GM12878 (cell line): ENCODE data around the gene SSBP4. TPM values are rescaled to one million over a fixed set of nuclear protein-coding genes. Genes with fewer than 3 reads are reported as not detected.

Source experiments
- ATAC-seq: fragments of 200-7000 bp; cut with Tn5 transposase; 3 replicates; pipeline ENCODE4 v1.9.1; 2020; ENCODE audit warnings: mild to moderate bottlenecking, moderate library complexity
- BruUV-seq: library from RNA; stranded (reverse); fragments of 400-500 nt; replicated peaks from 2 replicates; lab custom pipeline; 2021; lab: Mats Ljungman, UMichigan
- CTCF ChIA-PET: fragments of 300-600 bp; sonication (Branson Sonifier 250); formaldehyde crosslinking; extraction: SDS; loops from one replicate; lab custom pipeline; 2021; ENCODE audit warnings: inconsistent platforms; lab: Yijun Ruan, JAX
- POLR2A ChIA-PET: fragments of 350-600 bp; formaldehyde crosslinking; extraction: SDS; loops from one replicate; lab custom pipeline; 2021; ENCODE audit warnings: inconsistent platforms; lab: Charles Lee
- RAD21 ChIA-PET: fragments of 300-600 bp; sonication (Branson Sonifier 250); formaldehyde crosslinking; loops from one replicate; lab custom pipeline; 2023; ENCODE audit warnings: antibody characterized with exemption; ENCODE audit not compliant: unreplicated experiment; lab: Charles Lee
- SMC1A ChIA-PET: fragments of 300-600 bp; sonication (Branson Sonifier 250); formaldehyde crosslinking; loops from one replicate; lab custom pipeline; 2023; ENCODE audit not compliant: unreplicated experiment, uncharacterized antibody; lab: Charles Lee
- DNase-seq: peaks from one replicate; pipeline ENCODE4 v3.0.0-alpha.2; 2011; ENCODE audit warnings: low read depth, low spot score
- FAIRE-seq: peaks from 3 replicates; lab custom pipeline; 2011; peaks lifted over from hg19 to GRCh38; lab: Jason Lieb, UNC
- H2AFZ ChIP-seq: 2 replicates; pipeline ENCODE4 v1.6.0; 2011; ENCODE audit warnings: low read depth, low read length, control low read depth; ENCODE audit not compliant: control insufficient read depth
- H3K27ac ChIP-seq: 2 replicates; pipeline ENCODE4 v1.5.1; 2011; ENCODE audit warnings: control low read depth; ENCODE audit not compliant: control insufficient read depth, insufficient read depth
- H3K27me3 ChIP-seq, 2 experiments: replicated peaks in 1 of 2; 2 replicates each; pipeline versions ENCODE4 v1.6.0 to v1.6.1; 2011; ENCODE audit warnings: low read length in 1 of 2; ENCODE audit not compliant: control insufficient read depth in 2 of 2, insufficient read depth in 2 of 2
- H3K36me3 ChIP-seq, 2 experiments: 2 replicates each; pipeline ENCODE4 v1.5.1; 2011; ENCODE audit warnings: low read length in 1 of 2; ENCODE audit not compliant: control insufficient read depth in 2 of 2, insufficient read depth in 2 of 2
- H3K4me1 ChIP-seq: 2 replicates; pipeline ENCODE4 v1.6.1; 2011; ENCODE audit warnings: mild to moderate bottlenecking, low read length, moderate library complexity, mixed read lengths; ENCODE audit not compliant: control insufficient read depth, insufficient read depth
- H3K4me2 ChIP-seq: 2 replicates; pipeline ENCODE4 v1.6.0; 2011; ENCODE audit warnings: control low read depth; ENCODE audit not compliant: control insufficient read depth, insufficient read depth
- H3K4me3 ChIP-seq: fragments of 200-600 bp; sonication (generic); 2 replicates; pipeline ENCODE4 v1.5.1; 2016
- H3K79me2 ChIP-seq: 2 replicates; pipeline ENCODE4 v1.6.0; 2011; ENCODE audit warnings: low read length; ENCODE audit not compliant: control insufficient read depth, insufficient read depth
- H3K9ac ChIP-seq: 2 replicates; pipeline ENCODE4 v1.8.0; 2011; ENCODE audit warnings: low read length, control low read depth, mixed read lengths; ENCODE audit not compliant: control insufficient read depth, insufficient read depth
- H3K9me3 ChIP-seq: replicated peaks from 3 replicates; pipeline ENCODE4 v1.5.1; 2011; ENCODE audit warnings: mild to moderate bottlenecking, low read length; ENCODE audit not compliant: control insufficient read depth, insufficient read depth
- H4K20me1 ChIP-seq: 2 replicates; pipeline ENCODE4 v1.6.0; 2011; ENCODE audit not compliant: control insufficient read depth, insufficient read depth
- ATF7 ChIP-seq: fragments of 450-650 bp; IDR thresholded peaks from 2 replicates; pipeline ENCODE4 v1.6.1; 2016; ENCODE audit warnings: low read depth, mild to moderate bottlenecking
- BACH1 ChIP-seq: fragments of 450-650 bp; IDR thresholded peaks from 2 replicates; pipeline ENCODE4 v1.6.1; 2017; ENCODE audit warnings: mild to moderate bottlenecking, borderline replicate concordance
- CBFB ChIP-seq: IDR thresholded peaks from 2 replicates; pipeline ENCODE4 v1.6.1; 2016; ENCODE audit warnings: antibody characterized with exemption, low read depth
- CREB1 ChIP-seq: IDR thresholded peaks from 2 replicates; pipeline ENCODE4 v1.6.1; 2012; ENCODE audit warnings: low read depth, mild to moderate bottlenecking, inconsistent platforms
- CREM ChIP-seq: IDR thresholded peaks from 2 replicates; pipeline ENCODE4 v1.6.1; 2014; ENCODE audit warnings: antibody characterized with exemption, low read depth
- EP300 ChIP-seq, 2 experiments: fragments of 150-350 bp in 1 of 2; IDR thresholded peaks; 2 replicates each; pipeline ENCODE4 v1.6.1; 2011 to 2012; ENCODE audit warnings: low read depth in 2 of 2, low read length in 2 of 2, borderline replicate concordance in 1 of 2, improper control_type of control experiment in 1 of 2, inconsistent platforms in 1 of 2; ENCODE audit not compliant: control insufficient read depth in 1 of 2
- HDAC2 ChIP-seq: fragments of 200-600 bp; sonication (generic); IDR thresholded peaks from 2 replicates; pipeline ENCODE4 v1.6.1; 2017
- IKZF1 ChIP-seq: fragments of 450-650 bp; conservative IDR thresholded peaks from 2 replicates; pipeline ENCODE4 v1.6.1; 2017; ENCODE audit warnings: antibody characterized with exemption, mild to moderate bottlenecking
- MEF2B ChIP-seq: fragments of 450-650 bp; IDR thresholded peaks from 2 replicates; pipeline ENCODE4 v1.6.1; 2018; ENCODE audit warnings: mild to moderate bottlenecking, moderate library complexity; ENCODE audit not compliant: partially characterized antibody, poor library complexity, severe bottlenecking
- MXI1 ChIP-seq: fragments of 150-350 bp; IDR thresholded peaks from 2 replicates; pipeline ENCODE4 v1.6.1; 2011; ENCODE audit warnings: low read depth, mild to moderate bottlenecking, inconsistent platforms, low read length, improper control_type of control experiment
- NFIC ChIP-seq: IDR thresholded peaks from 2 replicates; pipeline ENCODE4 v1.6.1; 2012; ENCODE audit warnings: low read depth, mild to moderate bottlenecking, inconsistent platforms, low read length, moderate library complexity
- PAX5 ChIP-seq: IDR thresholded peaks from 2 replicates; pipeline ENCODE4 v1.6.1; 2011; ENCODE audit warnings: low read depth, low read length, borderline replicate concordance
- RUNX3 ChIP-seq: IDR thresholded peaks from 2 replicates; pipeline ENCODE4 v1.6.1; 2012; ENCODE audit warnings: low read length, inconsistent platforms
- SMAD5 ChIP-seq: IDR thresholded peaks from 2 replicates; pipeline ENCODE4 v1.6.1; 2016; ENCODE audit warnings: antibody characterized with exemption, low read depth
- TCF3 ChIP-seq: IDR thresholded peaks from 2 replicates; pipeline ENCODE4 v1.6.1; 2012; ENCODE audit warnings: low read depth, mild to moderate bottlenecking, low read length, borderline replicate concordance; ENCODE audit not compliant: insufficient read depth
- WGBS: methylation state at CpG from one replicate; pipeline ENCODE4 v1.1.6; 2016; ENCODE audit warnings: low lambda C conversion rate; ENCODE audit not compliant: insufficient replicate concordance, insufficient coverage; ENCODE audit errors: missing lambda C conversion rate; 5-methylcytosine and 5-hydroxymethylcytosine counted together
- in situ Hi-C: fragments of 300-500 bp; cut with MboI; formaldehyde crosslinking; loops from 9 replicates; pipeline ENCODE4 v1.14.3; 2018; ENCODE audit warnings: mixed read lengths
- intact Hi-C: fragments of 100-400 bp; cut with micrococcal nuclease; formaldehyde crosslinking; loops from one replicate; pipeline ENCODE4 v1.14.2; 2022; ENCODE audit not compliant: unreplicated experiment
- polyA plus RNA-seq, 11 experiments: library from polyadenylated mRNA; depleted of rRNA in 4 of 11; unstranded in 6 of 11; stranded (reverse) in 5 of 11; fragments of >200 nt; fragmentation: Nextera tagmentation in 4 of 11; fragmentation: Illumina TruSeq in 1 of 11; extraction: Ambion mirVana in 4 of 11; extraction: Trizol in 1 of 11; gene quantifications; 1 replicate in 1 of 11; 2 replicates in 10 of 11; pipeline versions ENCODE4 v1.2.1 to v1.2.3, GENCODE V29; 2011 to 2016; ENCODE audit warnings: inconsistent platforms in 2 of 11, missing spikeins in 2 of 11, low read depth in 1 of 11
- total RNA-seq, 4 experiments: library from RNA; depleted of rRNA in 3 of 4; stranded (reverse); fragments of >200 nt in 3 of 4; fragmentation: Illumina TruSeq in 1 of 4; extraction: Trizol in 1 of 4; gene quantifications; 2 replicates each; pipeline versions ENCODE4 v1.2.1 to v1.2.3, GENCODE V29; 2013 to 2021
- TF ChIP-seq, protein P1 (sequence below), 3 experiments: IDR thresholded peaks in 2 of 3; conservative IDR thresholded peaks in 1 of 3; 2 replicates each; pipeline ENCODE4 v1.5.1; 2011; ENCODE audit warnings: low read depth in 3 of 3, low read length in 3 of 3, mild to moderate bottlenecking in 3 of 3, control low read depth in 2 of 3, moderate library complexity in 2 of 3, inconsistent platforms in 1 of 3, mixed read lengths in 1 of 3; ENCODE audit not compliant: control insufficient read depth in 2 of 3, insufficient read depth in 1 of 3; ENCODE audit errors: extremely low read depth in 1 of 3
- TF ChIP-seq, protein P2 (sequence below): fragments of 450-650 bp; IDR thresholded peaks from 2 replicates; pipeline ENCODE4 v1.6.1; 2017; ENCODE audit warnings: low read depth, mild to moderate bottlenecking, moderate library complexity
- TF ChIP-seq, protein P3 (sequence below): fragments of 450-650 bp; IDR thresholded peaks from 2 replicates; pipeline ENCODE4 v1.6.1; 2018; ENCODE audit warnings: borderline replicate concordance, mild to moderate bottlenecking; ENCODE audit not compliant: partially characterized antibody

SSBP4 gene
- total and polyA plus RNA-seq, 10 of the 15 experiments (the other 5 are each of a cell fraction or from before 2014, with no cell fraction given) = 0.37 to 150 (median 38.9) TPM

DNA sequence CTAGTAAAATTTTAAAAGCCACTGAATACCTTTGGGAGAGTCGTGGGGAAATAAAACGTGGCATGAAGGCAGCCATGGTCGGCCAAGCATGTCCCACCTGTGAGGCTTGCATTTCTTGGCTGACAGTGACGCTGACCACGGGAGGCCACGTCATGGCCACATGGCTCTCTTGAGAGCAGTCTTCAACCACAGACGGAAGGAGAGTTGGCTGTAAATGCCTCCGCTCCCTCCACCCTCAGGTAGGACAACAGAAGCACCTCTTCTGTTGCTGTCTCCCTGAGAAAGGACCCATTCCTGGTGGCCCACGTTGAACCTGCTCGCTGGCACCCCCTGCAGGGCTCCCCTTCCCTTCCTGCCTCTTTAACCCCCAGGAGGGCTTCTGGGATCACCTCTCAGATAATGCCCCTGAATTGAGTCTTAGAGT is 11.1 kb upstream of the SSBP4 start:
- Histone ChIP-seq H2AFZ (peak overlapping the region; percentile 88), H4K20me1 (no peaks in the 10 kb centered on the region), H3K4me3 (no peak overlapping the region), H3K9ac (peak overlapping the region; percentile 48), H3K9me3 (no peaks in the 10 kb centered on the region), H3K27ac (peak overlapping the region; percentile 37), H3K4me1 (peaks cover 14% of the 10 kb centered on the region), H3K79me2 (no peaks in the 10 kb centered on the region), H3K27me3 (no peaks in the 10 kb centered on the region), H3K36me3 (no peaks in the 10 kb centered on the region), H3K4me2 (peak overlapping the region; percentile 67)
- 2% methylated on average over 10 of the region's 10 CpGs for whole genome bisulfite sequencing
- ATAC-seq (peak; percentile 95), FAIRE-seq (peak; percentile 81), DNase-seq (peak; percentile 87)
- RAD21 ChIA-PET = interaction anchor here (2.1 kb wide), 1 partner anchor 59 kb away, joined by 5 read pairs; no protein-coding TSS in a partner anchor
- no TSS peak for BruUV-seq
- intact Hi-C loops = loop anchor here (1.0 to 2.0 kb wide), 2 partner anchors 20 to 69 kb away; no protein-coding TSS in a partner anchor
- SMC1A ChIA-PET = interaction anchor here (1.4 kb wide), 1 partner anchor 19 kb away, joined by 3 read pairs; no protein-coding TSS in a partner anchor
- in situ Hi-C loops = loop anchor here (5.0 kb wide), 2 partner anchors 66 to 131 kb away; partner anchors contain the start of gene PGPEP1
- CTCF ChIA-PET = interaction anchor here (1.2 to 7.7 kb wide), 2 partner anchors 18 to 128 kb away, joined by 4 to 144 read pairs; partner anchors contain the start of gene GDF15
- POLR2A ChIA-PET = no interaction called here
- TF ChIP-seq MXI1 (peak; percentile 70; the same call in 1 of the 2 replicates), HDAC2 (no peak), IKZF1 (peak; percentile 71; the same call in 1 of the 2 replicates), NFIC (no peak), PAX5 (peak; percentile 99), EP300 (IDR thresholded peaks at IDR 0.05; ENCODE audit: borderline replicate concordance in 1 of 2, control insufficient read depth in 1 of 2, low read depth in 2 of 2, low read length in 2 of 2) (peak; percentile 73 to 82; a peak in 3 of 4 replicates), TCF3 (peak; percentile 61; the same call in 1 of the 2 replicates), BACH1 (peak; percentile 60; the same call in 1 of the 2 replicates), SMAD5 (no peak), CBFB (peak; percentile 65; the same call in 1 of the 2 replicates), MEF2B (peak; percentile 86), ATF7 (peak; percentile 87), CREM (peak; percentile 90), CREB1 (peak; percentile 92), RUNX3 (peak; percentile 88)
- TF ChIP-seq, protein P1, sequence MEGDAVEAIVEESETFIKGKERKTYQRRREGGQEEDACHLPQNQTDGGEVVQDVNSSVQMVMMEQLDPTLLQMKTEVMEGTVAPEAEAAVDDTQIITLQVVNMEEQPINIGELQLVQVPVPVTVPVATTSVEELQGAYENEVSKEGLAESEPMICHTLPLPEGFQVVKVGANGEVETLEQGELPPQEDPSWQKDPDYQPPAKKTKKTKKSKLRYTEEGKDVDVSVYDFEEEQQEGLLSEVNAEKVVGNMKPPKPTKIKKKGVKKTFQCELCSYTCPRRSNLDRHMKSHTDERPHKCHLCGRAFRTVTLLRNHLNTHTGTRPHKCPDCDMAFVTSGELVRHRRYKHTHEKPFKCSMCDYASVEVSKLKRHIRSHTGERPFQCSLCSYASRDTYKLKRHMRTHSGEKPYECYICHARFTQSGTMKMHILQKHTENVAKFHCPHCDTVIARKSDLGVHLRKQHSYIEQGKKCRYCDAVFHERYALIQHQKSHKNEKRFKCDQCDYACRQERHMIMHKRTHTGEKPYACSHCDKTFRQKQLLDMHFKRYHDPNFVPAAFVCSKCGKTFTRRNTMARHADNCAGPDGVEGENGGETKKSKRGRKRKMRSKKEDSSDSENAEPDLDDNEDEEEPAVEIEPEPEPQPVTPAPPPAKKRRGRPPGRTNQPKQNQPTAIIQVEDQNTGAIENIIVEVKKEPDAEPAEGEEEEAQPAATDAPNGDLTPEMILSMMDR (IDR thresholded peaks at IDR 0.05 in 2 of 3, conservative IDR thresholded peaks at IDR 0.05 in 1 of 3; ENCODE audit: control insufficient read depth in 2 of 3, extremely low read depth in 1 of 3, insufficient read depth in 1 of 3, low read depth in 3 of 3, low read length in 3 of 3) = peak; percentile 56 to 60 (median 59)
- TF ChIP-seq, protein P2, sequence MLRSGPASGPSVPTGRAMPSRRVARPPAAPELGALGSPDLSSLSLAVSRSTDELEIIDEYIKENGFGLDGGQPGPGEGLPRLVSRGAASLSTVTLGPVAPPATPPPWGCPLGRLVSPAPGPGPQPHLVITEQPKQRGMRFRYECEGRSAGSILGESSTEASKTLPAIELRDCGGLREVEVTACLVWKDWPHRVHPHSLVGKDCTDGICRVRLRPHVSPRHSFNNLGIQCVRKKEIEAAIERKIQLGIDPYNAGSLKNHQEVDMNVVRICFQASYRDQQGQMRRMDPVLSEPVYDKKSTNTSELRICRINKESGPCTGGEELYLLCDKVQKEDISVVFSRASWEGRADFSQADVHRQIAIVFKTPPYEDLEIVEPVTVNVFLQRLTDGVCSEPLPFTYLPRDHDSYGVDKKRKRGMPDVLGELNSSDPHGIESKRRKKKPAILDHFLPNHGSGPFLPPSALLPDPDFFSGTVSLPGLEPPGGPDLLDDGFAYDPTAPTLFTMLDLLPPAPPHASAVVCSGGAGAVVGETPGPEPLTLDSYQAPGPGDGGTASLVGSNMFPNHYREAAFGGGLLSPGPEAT = peak; percentile 45
- TF ChIP-seq, protein P3, sequence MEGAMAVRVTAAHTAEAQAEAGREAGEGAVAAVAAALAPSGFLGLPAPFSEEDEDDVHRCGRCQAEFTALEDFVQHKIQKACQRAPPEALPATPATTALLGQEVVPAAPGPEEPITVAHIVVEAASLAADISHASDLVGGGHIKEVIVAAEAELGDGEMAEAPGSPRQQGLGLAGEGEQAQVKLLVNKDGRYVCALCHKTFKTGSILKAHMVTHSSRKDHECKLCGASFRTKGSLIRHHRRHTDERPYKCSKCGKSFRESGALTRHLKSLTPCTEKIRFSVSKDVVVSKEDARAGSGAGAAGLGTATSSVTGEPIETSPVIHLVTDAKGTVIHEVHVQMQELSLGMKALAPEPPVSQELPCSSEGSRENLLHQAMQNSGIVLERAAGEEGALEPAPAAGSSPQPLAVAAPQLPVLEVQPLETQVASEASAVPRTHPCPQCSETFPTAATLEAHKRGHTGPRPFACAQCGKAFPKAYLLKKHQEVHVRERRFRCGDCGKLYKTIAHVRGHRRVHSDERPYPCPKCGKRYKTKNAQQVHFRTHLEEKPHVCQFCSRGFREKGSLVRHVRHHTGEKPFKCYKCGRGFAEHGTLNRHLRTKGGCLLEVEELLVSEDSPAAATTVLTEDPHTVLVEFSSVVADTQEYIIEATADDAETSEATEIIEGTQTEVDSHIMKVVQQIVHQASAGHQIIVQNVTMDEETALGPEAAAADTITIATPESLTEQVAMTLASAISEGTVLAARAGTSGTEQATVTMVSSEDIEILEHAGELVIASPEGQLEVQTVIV = peak; percentile 39
